H54 (cell line): ENCODE results near the gene PAQR4.

Experiments
- DNase-seq: peaks from one replicate; pipeline ENCODE4 v3.0.0; 2011; ENCODE audit warnings: low spot score, mixed read lengths; ENCODE audit not compliant: insufficient read length
- FAIRE-seq: peaks from 3 replicates; lab custom pipeline; 2011; peaks lifted over from hg19 to GRCh38; lab: Jason Lieb, UNC
- POLR2A ChIP-seq: IDR thresholded peaks from 2 replicates; pipeline ENCODE4 v1.6.1; 2011; ENCODE audit warnings: low read depth, mild to moderate bottlenecking, low read length

PAQR4 gene

DNA sequence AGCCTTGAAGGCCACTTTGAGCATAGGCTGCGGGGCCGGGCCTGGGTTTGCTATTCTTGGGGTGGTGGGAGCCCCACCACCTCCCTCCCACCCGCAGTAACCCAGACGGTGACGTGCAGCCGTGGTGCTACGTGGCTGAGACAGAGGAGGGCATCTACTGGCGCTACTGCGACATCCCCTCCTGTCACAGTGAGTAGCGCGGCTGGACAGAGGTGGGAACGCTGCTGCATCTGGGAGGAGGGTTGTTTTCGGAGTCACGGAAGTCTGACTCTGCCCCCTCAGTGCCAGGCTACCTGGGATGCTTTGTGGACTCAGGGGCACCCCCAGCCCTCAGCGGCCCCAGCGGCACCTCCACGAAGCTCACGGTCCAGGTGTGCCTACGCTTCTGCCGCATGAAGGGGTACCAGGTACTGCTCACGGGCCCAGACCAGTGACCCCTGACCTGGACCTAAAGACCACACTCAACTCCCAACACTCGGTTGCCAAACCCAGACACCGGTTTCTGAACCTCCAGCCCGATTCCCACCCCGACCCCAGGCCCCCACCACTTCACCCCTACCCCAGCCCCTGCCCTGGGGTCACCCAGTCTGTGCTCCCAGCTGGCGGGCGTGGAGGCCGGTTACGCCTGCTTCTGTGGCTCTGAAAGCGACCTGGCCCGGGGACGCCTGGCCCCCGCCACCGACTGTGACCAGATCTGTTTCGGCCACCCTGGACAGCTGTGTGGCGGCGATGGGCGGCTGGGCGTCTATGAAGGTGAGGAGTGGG, 2.9 kb upstream of the PAQR4 start:
- FAIRE-seq (no peak), DNase-seq (no peak)
- no peak for TF ChIP-seq POLR2A

GRCh38 chr16:2966808-2967191, 2.3 kb upstream of the PAQR4 start:
- DNase-seq (no peak), FAIRE-seq (no peak)
- no peak for TF ChIP-seq POLR2A

- TF ChIP-seq POLR2A = no peak
- FAIRE-seq = no peak
- no peak for DNase-seq
Observed at GRCh38 chr16:2967211-2967631, 1.9 kb upstream of the PAQR4 start.

DNA sequence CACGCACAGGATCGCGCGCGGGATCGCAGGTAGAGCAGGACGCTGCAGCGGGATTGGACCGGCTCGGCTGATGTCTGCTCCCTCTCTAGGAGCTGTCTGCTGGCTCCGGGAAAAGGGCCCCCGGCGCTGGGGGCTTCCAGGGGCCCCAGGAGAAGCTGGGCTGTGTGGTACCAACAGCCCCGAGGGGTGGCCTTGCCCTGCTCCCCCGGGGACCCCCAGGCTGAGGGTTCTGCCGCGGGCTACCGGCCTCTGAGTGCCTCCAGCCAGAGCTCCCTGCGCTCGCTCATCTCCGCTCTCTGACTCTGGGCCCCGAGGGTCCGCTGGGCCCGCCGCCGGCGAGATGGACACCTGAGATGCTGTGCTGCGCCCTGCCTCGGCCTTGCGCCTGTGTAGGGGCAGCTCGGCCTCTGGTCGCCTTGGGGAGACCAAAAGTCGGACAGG, 1.4 kb upstream of the PAQR4 start:
- FAIRE-seq (no peak), DNase-seq (no peak)
- no peak for TF ChIP-seq POLR2A

GRCh38 chr16:2968368-2968737, 795 bp upstream of the PAQR4 start:
- DNase-seq (no peak), FAIRE-seq (no peak)
- TF ChIP-seq POLR2A = no peak

DNA sequence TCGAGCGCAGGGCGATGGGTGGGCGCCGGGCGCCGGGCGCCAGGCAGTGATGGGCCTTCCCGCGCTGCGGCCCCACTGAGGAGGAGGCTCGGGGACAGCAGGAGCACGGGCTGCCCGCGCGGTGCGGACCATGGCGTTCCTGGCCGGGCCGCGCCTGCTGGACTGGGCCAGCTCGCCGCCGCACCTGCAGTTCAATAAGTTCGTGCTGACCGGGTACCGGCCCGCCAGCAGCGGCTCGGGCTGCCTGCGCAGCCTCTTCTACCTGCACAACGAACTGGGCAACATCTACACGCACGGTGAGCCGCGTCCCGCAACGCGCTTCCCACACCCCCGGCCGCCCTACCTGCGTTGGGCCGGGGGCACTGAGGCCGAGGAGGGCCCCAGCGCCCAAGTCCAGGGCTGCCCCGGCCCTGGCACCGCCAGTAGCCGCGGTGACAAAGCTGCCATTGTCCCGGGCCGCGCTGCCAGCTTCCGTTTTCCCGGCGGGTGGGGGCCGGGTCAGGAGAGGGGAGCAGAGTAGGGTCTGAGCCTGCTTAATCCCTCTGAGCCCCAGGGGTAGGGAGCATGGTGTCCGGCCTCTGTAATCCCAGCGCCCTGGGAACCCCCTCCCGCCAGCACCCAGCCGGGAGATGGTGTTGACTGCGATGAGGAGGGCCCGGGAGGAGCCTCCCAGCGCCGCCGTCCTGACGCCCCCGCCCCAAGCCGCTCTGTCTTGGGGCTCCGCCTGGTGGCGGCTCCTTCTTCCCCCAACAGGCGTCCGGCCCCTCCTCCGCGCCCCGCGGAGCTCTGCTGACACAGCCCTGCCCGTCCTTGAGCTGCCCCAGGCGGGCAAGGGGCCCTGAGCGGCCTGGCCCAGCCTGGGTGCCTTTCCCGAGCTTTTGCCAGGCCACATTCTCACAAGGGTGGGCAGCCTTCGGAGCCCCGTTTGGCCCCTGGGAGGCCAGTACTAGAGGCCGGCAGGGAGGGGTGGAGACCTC, 685 bp downstream of the PAQR4 start:
- DNase-seq = peak; percentile 82
- FAIRE-seq = no peak
- TF ChIP-seq POLR2A = peak; percentile 8; the same call in 1 of the 2 replicates

DNA sequence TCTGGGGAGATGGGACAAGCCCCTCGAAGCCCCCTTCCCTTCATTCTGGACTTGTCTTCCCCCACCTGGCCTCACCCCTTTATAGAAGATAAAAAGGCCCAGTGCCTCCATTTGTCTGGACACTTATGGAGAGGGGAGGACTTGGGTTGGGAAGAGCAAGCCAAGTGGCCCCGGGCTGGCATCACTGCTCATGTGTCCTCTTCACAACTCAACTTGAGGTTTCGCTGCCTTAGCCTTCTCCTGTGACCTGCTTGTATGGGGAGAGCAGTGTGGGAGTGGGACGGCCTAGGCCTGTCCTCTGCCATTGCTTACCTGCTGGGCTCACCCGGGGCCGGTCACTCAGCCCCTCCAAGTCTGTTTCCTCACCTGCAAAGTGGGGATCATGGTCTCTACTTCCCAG, 1.4 kb downstream of the PAQR4 start:
- FAIRE-seq (no peak), DNase-seq (no peak)
- TF ChIP-seq POLR2A = no peak

- no peak for TF ChIP-seq POLR2A
- FAIRE-seq = no peak
Observed at GRCh38 chr16:2971134-2971984, 2.2 kb downstream of the PAQR4 start.

DNA sequence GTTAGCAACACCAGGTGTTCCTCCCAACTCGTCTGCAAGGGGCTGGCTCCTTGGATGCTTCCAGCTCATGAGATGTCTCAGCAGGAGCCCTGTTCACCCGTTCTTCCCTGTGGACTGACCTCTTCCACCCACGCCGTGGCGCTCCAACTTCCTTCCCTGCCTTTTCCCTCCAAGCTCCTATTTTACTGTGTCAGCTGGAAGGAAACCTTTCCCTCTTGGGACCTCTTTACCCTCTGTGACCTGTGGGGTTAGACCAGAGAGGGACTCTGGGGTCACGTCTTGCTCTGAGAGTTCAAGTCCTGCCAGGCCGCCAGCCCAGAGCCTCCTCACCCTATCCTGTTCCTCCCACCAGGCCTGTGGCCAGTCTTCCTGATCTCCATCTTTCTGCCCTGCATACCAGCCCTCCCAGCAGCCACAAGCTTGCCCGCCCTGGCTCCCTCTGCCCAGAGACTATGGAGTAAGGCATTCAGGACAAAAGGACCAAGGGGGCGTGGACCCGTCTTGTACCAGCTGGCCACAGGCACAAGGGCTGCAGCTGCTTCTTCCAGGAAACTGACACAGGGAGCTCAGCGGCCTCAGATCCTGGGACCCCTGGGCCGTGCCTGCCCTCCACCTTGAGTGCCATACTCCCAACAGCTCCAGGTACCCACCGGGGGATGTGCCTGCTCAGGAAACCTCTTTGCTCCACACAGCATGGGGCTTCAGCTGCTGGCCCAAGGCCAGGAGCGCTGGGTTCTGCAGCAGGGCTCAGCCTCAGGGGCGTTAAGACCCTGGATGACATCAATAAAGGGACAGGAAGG, 3.0 kb downstream of the PAQR4 start:
- DNase-seq (no peak), FAIRE-seq (no peak)
- TF ChIP-seq POLR2A = no peak

More at GRCh38 chr16:2971134-2971984, 2.2 kb downstream of the PAQR4 start:
- no peak for DNase-seq

DNA sequence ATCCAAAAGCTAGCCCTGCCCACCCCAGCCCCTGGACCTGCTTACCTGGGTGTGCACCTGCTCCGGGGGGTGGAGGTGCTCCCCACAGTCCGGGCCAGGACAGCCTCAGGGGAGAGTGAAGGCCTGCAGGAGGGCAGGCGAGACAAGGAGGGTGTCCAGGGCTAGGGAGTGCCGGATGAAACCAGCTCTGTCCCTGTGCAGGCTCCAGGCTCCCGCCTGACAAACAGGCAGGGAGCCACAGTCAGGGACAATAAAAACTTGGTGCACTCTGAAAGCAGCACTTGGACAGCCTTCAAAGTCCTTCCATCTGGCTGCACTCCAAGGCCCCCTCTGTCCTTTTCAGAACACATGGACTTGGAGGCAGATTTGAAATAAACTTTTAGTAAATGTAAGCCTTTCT, 3.9 kb downstream of the PAQR4 start:
- TF ChIP-seq POLR2A = no peak
- FAIRE-seq = no peak
- DNase-seq = no peak

DNA sequence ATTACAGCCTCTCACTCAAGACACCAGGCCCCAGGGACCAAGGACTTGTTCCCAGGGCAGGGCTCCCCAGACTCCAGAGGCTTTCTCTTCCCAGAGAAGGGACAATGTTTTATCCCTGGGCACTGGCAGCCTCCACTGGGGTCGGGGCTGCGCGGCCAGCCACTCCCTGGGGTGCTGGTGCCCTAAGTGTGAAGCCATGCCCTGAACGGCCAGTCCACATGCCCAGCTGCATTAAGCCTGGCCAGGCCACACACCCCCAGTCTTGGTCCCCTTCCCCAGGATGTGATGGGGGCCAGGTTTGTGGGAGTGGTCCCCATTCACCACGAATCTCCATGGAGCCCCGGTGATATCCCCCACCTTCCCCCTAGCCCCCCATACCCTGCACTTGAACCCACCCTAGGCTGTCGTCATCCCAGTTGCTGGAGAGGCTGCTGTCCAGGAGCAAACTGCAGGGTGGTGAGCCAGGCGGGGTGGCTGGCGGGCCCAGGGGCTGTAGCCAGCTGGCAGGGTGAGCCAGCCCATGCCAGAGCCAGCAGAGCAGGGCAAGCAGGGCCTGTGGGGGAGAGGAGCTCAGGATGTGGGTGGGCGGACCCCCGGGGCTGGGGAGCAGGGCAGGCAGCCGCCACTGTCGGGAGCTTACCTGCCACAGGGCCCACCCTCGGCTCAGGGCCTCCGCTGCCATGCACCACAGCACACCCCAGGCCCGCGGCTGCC, 4.6 kb downstream of the PAQR4 start:
- FAIRE-seq (no peak), DNase-seq (no peak)
- no peak for TF ChIP-seq POLR2A
